ENCODE measurements around the gene CELSR1.

- TF ChIP-seq POLR2A (IDR thresholded peaks at IDR 0.05) (no peak), CTCF (IDR thresholded peaks at IDR 0.05) (no peak)
Measured at GRCh38 chr22:46484861-46485595, 52.4 kb downstream of the CELSR1 start.

Data from thyroid gland (tissue), 4 donors.